PFSK-1 (cell line): ENCODE data around the gene CCDC69.

Experiments
- FOXP2 ChIP-seq: optimal IDR thresholded peaks from 2 replicates; pipeline ENCODE3; 2011; ENCODE audit warnings: borderline replicate concordance, control low read depth, inconsistent platforms; ENCODE audit not compliant: insufficient read depth; ENCODE audit errors: extremely low read length, extremely low read depth
- POLR2AphosphoS5 ChIP-seq: IDR thresholded peaks from 2 replicates; pipeline ENCODE4 v1.6.1; 2012; ENCODE audit warnings: low read depth, mild to moderate bottlenecking, control low read depth, low read length, moderate library complexity
- REST ChIP-seq, 2 experiments: IDR thresholded peaks; 2 replicates each; pipeline versions ENCODE4 v1.6.1 to v1.8.0; 2011 to 2012; ENCODE audit warnings: low read depth in 2 of 2, low read length in 2 of 2, control low read depth in 1 of 2, inconsistent platforms in 1 of 2, mild to moderate bottlenecking in 1 of 2, moderate library complexity in 1 of 2; ENCODE audit not compliant: insufficient read depth in 1 of 2
- SIN3A ChIP-seq: IDR thresholded peaks from 2 replicates; pipeline ENCODE4 v1.6.1; 2012; ENCODE audit warnings: mild to moderate bottlenecking, low read length, moderate library complexity, borderline replicate concordance; ENCODE audit not compliant: insufficient read depth
- TAF1 ChIP-seq: IDR thresholded peaks from 2 replicates; pipeline ENCODE4 v1.6.1; 2012; ENCODE audit warnings: low read length, control low read depth, borderline replicate concordance; ENCODE audit not compliant: insufficient read depth

CCDC69 gene

GRCh38 chr5:151227918-151228447 is 4.1 kb upstream of the CCDC69 start:
- no peak for TF ChIP-seq POLR2AphosphoS5
- no peak for TF ChIP-seq TAF1
- no peak for TF ChIP-seq SIN3A
- TF ChIP-seq REST (IDR thresholded peaks at IDR 0.05; ENCODE audit: insufficient read depth in 1 of 2, low read depth in 2 of 2, low read length in 2 of 2) = no peak
- TF ChIP-seq FOXP2 = no peak

GRCh38 chr5:151225475-151225874 is 1.6 kb upstream of the CCDC69 start:
- no peak for TF ChIP-seq FOXP2
- TF ChIP-seq POLR2AphosphoS5 = no peak
- no peak for TF ChIP-seq REST (IDR thresholded peaks at IDR 0.05; ENCODE audit: insufficient read depth in 1 of 2, low read depth in 2 of 2, low read length in 2 of 2)
- TF ChIP-seq TAF1 = no peak
- TF ChIP-seq SIN3A = no peak

- TF ChIP-seq POLR2AphosphoS5 = no peak
- TF ChIP-seq FOXP2 = no peak
- TF ChIP-seq SIN3A = no peak
- TF ChIP-seq TAF1 = no peak
These were observed 1.2 kb upstream of the CCDC69 start for GRCh38 chr5:151225071-151225470.

- no peak for TF ChIP-seq FOXP2
- no peak for TF ChIP-seq POLR2AphosphoS5
- TF ChIP-seq REST (IDR thresholded peaks at IDR 0.05; ENCODE audit: insufficient read depth in 1 of 2, low read depth in 2 of 2, low read length in 2 of 2) = no peak
- TF ChIP-seq SIN3A = no peak
- TF ChIP-seq TAF1 = no peak
These were observed 480 bp upstream of the CCDC69 start for GRCh38 chr5:151224372-151224771.

- no peak for TF ChIP-seq FOXP2
- no peak for TF ChIP-seq TAF1
- TF ChIP-seq SIN3A = no peak
- TF ChIP-seq POLR2AphosphoS5 = no peak
- no peak for TF ChIP-seq REST (IDR thresholded peaks at IDR 0.05; ENCODE audit: insufficient read depth in 1 of 2, low read depth in 2 of 2, low read length in 2 of 2)
These were observed 974 bp downstream of the CCDC69 start for GRCh38 chr5:151222790-151223446.
